ENCODE data around the gene METTL17.

DNA sequence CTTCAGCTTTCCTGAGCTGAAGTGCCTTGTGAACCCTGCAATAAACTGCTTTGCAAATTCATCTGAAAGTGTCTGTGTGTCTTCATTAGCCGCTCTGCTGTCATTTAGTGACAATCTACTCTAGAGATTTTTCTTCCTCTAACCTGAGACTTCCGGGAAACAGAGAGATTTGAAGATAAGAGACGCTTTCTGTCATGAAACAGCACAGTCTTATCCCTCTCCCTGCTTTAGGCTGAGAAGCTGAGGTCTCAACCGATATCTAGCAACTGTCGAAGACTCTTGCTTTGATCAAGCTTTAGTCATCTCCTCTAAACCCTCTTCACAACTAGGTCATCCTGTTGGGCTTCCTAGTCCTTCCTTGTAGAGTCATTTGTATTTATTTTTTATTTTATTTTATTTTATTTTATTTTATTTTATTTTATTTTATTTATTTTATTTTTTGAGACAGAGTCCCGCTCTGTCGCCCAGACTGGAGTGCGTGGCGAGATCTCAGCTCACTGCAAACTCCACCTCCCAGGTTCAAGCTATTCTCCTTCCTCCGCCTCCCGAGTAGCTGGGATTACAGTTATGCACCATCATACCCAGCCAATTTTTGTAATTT lies 33.3 kb upstream of the METTL17 start:
- TF ChIP-seq TAF1 (IDR thresholded peaks at IDR 0.05; ENCODE audit: borderline replicate concordance, low read depth, low read length) (no peak), POLR2AphosphoS5 (IDR thresholded peaks at IDR 0.05; ENCODE audit: low read depth, low read length) (no peak), POLR2A (IDR thresholded peaks at IDR 0.05; ENCODE audit: low read depth, low read length) (no peak)
